COLO829 (cell line): ENCODE results near the gene FRG2B.
A peak's percentile ranks its signal among the peaks of the same experiment; 100 is the strongest.
"Not testable (repeated sequence)": the region's sequence is repeated elsewhere in the genome, so short reads cannot be mapped to it uniquely, and the experiment has no call there.

Experiments used
- DNase-seq: peaks from one replicate; pipeline ENCODE4 v3.0.0; 2012; ENCODE audit warnings: low spot score

FRG2B gene

GRCh38 chr10:133626695-133627094 lies at the start of gene FRG2B:
Gene FRG2B (minus strand): TSS chr10:133626795. CDS start chr10:133626742, 53 bp downstream.
- not testable (repeated sequence) for DNase-seq

GRCh38 chr10:133667446-133667845 lies 40.9 kb upstream of the FRG2B start:
- DNase-seq = not testable (repeated sequence)

DNA sequence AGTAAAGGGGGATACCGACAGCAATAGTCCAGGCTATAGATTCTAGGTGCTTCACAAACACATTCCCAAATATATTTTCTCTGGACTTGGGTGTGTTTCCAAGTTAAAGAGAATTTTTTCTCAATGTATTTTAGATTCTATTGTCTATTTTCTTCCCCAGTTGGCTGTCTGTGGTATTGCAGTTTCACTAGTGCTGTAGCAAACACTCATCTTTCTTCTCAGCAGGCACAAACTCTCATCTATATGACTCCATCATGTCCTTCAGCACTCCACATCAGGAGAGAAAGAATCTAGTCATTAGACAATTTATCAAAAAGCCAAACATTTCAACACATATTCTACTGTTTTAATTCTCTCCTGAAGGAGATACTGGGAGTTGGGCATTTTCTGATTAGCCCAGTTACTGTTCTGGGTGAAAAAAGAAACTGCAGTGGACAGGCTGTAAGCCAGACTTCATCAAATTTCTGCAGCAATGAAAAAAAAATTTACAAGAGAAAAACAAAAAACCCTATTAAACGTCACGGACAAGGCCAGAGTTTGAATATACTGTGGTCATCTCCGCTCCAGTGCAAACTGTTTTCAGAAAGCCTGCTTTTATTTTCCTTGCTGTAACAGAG lies 37.1 kb upstream of the FRG2B start:
- DNase-seq = not testable (repeated sequence)

GRCh38 chr10:133661122-133661521 lies 34.5 kb upstream of the FRG2B start:
- DNase-seq = not testable (repeated sequence)

GRCh38 chr10:133660516-133660915 lies 33.9 kb upstream of the FRG2B start:
- DNase-seq = not testable (repeated sequence)

GRCh38 chr10:133657276-133657675 lies 30.7 kb upstream of the FRG2B start:
- not testable (repeated sequence) for DNase-seq

GRCh38 chr10:133648872-133649455 lies 22.4 kb upstream of the FRG2B start:
- DNase-seq = not testable (repeated sequence)

DNA sequence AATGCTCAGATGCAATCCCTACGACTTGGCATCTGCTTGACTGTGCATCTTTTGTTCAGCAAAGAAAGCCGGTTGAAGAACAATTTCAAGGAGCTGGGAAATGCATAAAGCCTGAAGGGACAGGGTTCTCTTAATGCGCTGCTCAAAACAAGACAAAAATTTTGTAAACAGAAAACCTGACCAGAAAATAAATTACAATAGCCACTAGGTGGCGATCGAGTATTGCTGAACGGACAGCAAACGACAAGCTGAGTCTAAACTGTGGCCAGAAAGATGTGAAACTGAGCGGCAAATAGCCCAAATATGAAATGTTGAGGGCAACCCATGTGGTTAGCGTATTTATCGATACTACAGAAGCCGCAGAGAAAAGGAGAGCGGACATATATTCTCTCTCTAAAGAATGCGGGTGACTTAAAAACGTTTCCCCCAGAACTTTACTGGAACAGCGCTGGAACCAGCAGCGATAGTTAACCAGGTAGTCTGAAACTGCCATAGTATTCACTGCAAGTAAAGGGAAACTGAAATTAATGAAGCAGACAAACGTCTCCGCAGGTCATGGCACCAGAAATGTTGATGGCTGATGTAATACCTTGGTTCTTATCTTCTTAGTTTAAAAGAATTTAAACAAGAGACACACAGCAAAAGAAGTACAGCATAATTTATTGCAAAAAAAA lies 20.6 kb upstream of the FRG2B start:
- not testable (repeated sequence) for DNase-seq

DNA sequence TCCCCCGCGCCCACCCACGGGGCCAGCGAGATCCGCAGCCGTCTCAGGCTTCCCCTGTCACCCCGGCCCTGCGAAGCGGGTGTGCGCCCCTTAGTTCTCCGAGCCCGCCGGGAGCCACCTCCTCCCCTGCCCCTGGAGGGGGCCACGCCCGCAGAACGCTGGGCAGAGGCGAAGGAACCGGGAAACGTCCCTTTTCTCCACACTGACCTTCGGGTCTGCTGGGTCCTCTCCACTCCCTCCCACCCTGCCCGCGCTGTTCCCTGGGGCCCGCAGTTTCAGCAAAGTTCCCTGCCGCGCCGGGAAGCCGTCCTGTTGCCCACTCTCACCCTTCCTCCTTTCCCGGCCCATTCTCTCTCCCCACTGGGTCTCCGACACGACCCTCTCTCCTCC lies 11.2 kb upstream of the FRG2B start:
- DNase-seq = not testable (repeated sequence)

- DNase-seq = not testable (repeated sequence)
Measured at GRCh38 chr10:133637202-133637845, 10.7 kb upstream of the FRG2B start.

- not testable (repeated sequence) for DNase-seq
Measured at GRCh38 chr10:133630723-133631249, 4.2 kb upstream of the FRG2B start.

GRCh38 chr10:133622544-133622943 lies 4.1 kb downstream of the FRG2B start:
- not testable (repeated sequence) for DNase-seq

DNA sequence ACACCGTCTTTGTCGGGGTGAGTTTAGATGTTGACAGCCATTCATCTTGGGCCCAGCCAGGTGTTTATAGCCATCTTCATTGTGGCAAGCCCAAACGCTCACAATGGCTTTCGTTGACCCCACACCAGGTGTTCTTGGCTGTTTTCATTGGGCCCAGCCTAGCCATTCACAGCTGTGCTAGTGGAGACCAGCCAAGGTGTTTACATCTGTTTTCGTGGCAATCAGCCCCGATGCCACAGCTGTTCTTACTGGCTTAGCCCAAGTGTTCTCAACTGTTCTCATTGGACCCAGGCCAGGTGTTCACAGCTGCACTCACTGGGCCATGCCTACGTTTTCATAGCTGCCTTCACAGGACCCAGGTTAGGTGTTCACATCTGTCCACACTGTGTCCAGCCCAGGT lies 7.7 kb downstream of the FRG2B start:
- no peak for DNase-seq

DNA sequence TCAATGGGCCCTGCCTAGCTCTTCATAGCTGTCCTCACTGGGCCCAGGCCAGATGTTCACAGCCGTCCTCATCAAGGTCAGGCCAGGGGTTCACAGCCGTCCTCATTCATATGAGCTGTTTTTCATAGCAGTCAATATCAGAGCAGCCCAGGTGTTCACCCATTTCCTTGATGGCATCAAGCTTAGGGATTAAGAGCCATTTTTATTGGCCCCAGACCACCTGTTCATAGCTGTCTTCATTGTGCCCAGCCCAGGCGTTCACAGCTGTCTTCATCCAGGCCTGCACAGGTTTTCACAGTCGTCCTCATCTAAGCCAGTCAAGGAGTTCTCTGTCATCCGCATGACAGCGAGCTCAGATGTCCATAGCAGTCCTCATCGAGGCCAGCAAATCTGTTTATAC lies 9.4 kb downstream of the FRG2B start:
- no peak for DNase-seq

- no peak for DNase-seq
Measured at GRCh38 chr10:133616371-133617130, 10.0 kb downstream of the FRG2B start.

DNA sequence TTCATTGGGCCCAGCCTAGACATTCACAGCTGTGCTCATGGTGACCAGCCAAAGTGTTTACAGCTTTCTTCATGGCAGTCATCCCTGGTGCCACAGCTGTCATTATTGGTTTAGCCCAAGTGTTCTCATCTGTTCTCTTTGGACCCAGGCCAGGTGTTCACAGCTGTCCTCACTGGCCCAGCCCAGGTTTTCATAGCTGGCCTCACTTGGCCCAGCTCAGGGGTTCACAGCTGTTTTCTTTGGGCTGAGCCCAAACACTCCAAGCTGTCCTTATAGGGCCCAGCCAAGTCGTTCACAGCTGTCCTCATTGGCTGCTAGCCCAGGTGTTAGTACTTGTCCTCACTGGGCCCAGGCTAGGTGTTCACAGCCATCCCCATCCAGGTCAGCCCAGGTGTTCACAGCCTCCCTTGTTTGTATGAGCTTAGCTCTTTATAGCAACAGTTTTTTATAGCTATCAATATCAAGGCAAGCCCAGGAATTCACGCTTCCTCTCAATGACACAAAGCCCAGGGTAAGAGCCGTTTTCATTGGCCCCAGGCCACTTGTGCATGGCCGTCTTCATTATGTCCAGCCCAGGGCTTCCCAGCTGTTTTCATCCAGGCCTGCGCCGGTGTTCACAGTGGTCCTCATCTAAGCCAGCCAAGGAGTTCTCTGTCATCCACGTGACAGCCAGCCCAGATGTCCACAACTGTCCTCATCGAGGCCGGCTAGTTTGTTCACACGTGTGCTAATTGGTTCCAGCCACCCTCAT lies 11.6 kb downstream of the FRG2B start:
- no peak for DNase-seq

DNA sequence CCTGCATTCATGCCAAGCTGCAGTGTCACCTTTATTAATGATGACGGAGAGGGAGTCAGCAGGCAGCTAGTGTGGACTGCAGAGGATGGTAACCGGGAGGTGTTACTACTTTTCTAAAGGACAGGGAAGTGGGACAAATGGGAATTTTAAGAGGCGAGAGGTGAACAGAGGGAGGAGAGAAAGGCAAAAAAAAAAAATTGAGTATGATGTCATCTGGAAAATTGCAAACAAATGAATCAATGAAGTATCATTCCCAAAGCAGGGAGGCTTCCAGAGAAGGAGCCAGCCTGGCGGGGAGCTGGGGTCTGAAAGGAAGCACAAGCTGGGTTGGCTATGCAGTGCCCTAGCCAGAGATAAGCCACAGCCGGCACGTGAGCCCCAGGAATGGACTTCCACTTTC lies 12.9 kb downstream of the FRG2B start:
- no peak for DNase-seq

DNA sequence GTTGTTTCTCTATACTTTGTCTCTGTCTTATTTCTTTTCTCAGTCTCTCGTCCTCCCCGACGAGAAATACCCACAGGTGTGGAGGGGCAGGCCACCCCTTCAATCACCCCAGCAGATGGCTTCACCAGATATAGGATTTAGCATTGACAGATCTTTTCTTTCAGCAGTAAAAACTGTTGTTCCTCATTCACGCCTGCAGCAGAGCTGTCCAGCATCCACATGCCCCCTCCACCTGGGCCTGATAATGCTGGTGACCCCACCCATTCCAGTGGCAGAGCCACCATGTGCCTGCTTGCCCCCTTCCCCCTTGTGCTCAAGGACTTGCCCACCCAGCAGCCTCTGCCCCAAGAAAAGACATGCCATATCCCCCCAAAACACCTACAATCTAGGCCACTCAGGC lies 15.5 kb downstream of the FRG2B start:
- no peak for DNase-seq

DNA sequence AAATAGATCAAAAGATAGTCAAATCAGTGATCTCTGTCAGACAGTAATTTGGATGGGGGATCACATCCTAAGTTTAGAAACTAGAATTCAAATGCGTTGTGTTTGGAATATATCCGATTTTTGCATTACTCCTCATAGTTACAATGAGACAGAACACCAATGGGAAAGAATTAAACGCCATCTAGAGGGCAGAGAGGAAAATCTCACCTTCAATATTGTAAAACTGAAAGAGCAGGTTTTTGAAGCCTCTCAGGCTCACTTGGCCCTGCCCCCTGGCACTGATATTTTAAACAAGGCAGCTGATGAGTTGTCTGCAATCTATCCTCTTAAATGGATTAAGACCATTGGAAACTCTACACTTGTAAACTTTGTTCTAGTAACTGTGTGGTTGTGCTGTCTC lies 17.7 kb downstream of the FRG2B start:
- peak; percentile 25 for DNase-seq

GRCh38 chr10:133603434-133603833 lies 23.2 kb downstream of the FRG2B start:
- DNase-seq = not testable (repeated sequence)

GRCh38 chr10:133600657-133601056 lies 25.9 kb downstream of the FRG2B start:
- DNase-seq = no peak
